Loucy (cell line): ENCODE results near the gene VANGL1.

Source experiments
- H2AFZ ChIP-seq: fragments of 200-600 bp; sonication (generic); 2 replicates; pipeline ENCODE4 v1.6.0; 2016; ENCODE audit warnings: antibody characterized with exemption, mild to moderate bottlenecking, low read length, moderate library complexity
- H3F3A ChIP-seq: fragments of 200-600 bp; 2 replicates; pipeline ENCODE4 v1.6.0; 2016; ENCODE audit warnings: antibody characterized with exemption, low read depth, mild to moderate bottlenecking
- H3K27me3 ChIP-seq: fragments of 200-600 bp; sonication (generic); 2 replicates; pipeline ENCODE4 v1.6.1; 2014; ENCODE audit warnings: low read length, mild to moderate bottlenecking; ENCODE audit not compliant: insufficient read depth, poor library complexity, severe bottlenecking
- H3K36me3 ChIP-seq: fragments of 200-600 bp; sonication (generic); 2 replicates; pipeline ENCODE4 v1.6.1; 2016; ENCODE audit warnings: low read length; ENCODE audit not compliant: insufficient read depth
- H3K4me1 ChIP-seq: fragments of 200-600 bp; sonication (generic); 2 replicates; pipeline ENCODE4 v1.5.1; 2014; ENCODE audit warnings: low read length, mild to moderate bottlenecking; ENCODE audit not compliant: insufficient read depth, poor library complexity, severe bottlenecking
- H3K4me2 ChIP-seq: fragments of 200-600 bp; sonication (generic); 2 replicates; pipeline ENCODE4 v1.6.0; 2014; ENCODE audit warnings: antibody characterized with exemption, low read length, low read depth, mild to moderate bottlenecking; ENCODE audit not compliant: poor library complexity, severe bottlenecking
- H3K4me3 ChIP-seq: fragments of 200-600 bp; sonication (generic); 2 replicates; pipeline ENCODE4 v1.5.1; 2014; ENCODE audit warnings: low read length, mild to moderate bottlenecking, mixed read lengths; ENCODE audit not compliant: poor library complexity, severe bottlenecking
- H3K79me2 ChIP-seq: fragments of 200-600 bp; sonication (generic); 2 replicates; pipeline ENCODE4 v1.6.1; 2014; ENCODE audit warnings: low read length; ENCODE audit not compliant: insufficient read depth
- H3K9ac ChIP-seq: fragments of 200-600 bp; sonication (generic); 2 replicates; pipeline ENCODE4 v1.6.0; 2014; ENCODE audit warnings: mild to moderate bottlenecking, low read depth, low read length, moderate library complexity; ENCODE audit not compliant: poor library complexity, severe bottlenecking
- H3K9me2 ChIP-seq: fragments of 200-600 bp; sonication (generic); replicated peaks from 2 replicates; pipeline ENCODE4 v1.6.1; 2016; ENCODE audit warnings: low read depth, low read length, mixed read lengths
- H3K9me3 ChIP-seq: fragments of 200-600 bp; sonication (generic); 2 replicates; pipeline ENCODE4 v1.6.1; 2014; ENCODE audit warnings: mild to moderate bottlenecking, antibody characterized with exemption, low read length, low read depth; ENCODE audit not compliant: insufficient read depth
- H4K20me1 ChIP-seq: fragments of 200-600 bp; sonication (generic); 2 replicates; pipeline ENCODE4 v1.6.0; 2014; ENCODE audit warnings: antibody characterized with exemption, low read length, mild to moderate bottlenecking; ENCODE audit not compliant: insufficient read depth, poor library complexity, severe bottlenecking
- EZH2phosphoT487 ChIP-seq: fragments of 200-600 bp; IDR thresholded peaks from 2 replicates; pipeline ENCODE4 v1.6.1; 2018; ENCODE audit warnings: antibody characterized with exemption, mild to moderate bottlenecking, moderate library complexity, borderline replicate concordance
- TF ChIP-seq, protein P1 (sequence below): fragments of 200-600 bp; sonication (generic); conservative IDR thresholded peaks from 2 replicates; pipeline ENCODE4 v1.5.1; 2014; ENCODE audit warnings: mild to moderate bottlenecking, antibody characterized with exemption, low read length

Gene VANGL1

GRCh38 chr1:115643666-115644065 lies 1.9 kb downstream of the VANGL1 start:
- Histone ChIP-seq H3K4me3 (peak overlapping the region; percentile 88), H3K9me2 (no peaks in the 10 kb centered on the region), H3K79me2 (peaks cover 58% of the 10 kb centered on the region), H3K4me2 (peak overlapping the region; percentile 98), H3F3A (0 out of 2 replicates have a peak, but pooled peaks cover 5% of the 10 kb centered on the region), H4K20me1 (peaks cover 24% of the 10 kb centered on the region), H3K36me3 (no peaks in the 10 kb centered on the region), H3K27me3 (no peaks in the 10 kb centered on the region), H3K9ac (peak overlapping the region; percentile 86), H3K4me1 (peaks cover 58% of the 10 kb centered on the region), H3K9me3 (no peaks in the 10 kb centered on the region; the same call in 1 of the 2 replicates), H2AFZ (no peak overlapping the region)
- no peak for TF ChIP-seq EZH2phosphoT487
- TF ChIP-seq, protein P1, sequence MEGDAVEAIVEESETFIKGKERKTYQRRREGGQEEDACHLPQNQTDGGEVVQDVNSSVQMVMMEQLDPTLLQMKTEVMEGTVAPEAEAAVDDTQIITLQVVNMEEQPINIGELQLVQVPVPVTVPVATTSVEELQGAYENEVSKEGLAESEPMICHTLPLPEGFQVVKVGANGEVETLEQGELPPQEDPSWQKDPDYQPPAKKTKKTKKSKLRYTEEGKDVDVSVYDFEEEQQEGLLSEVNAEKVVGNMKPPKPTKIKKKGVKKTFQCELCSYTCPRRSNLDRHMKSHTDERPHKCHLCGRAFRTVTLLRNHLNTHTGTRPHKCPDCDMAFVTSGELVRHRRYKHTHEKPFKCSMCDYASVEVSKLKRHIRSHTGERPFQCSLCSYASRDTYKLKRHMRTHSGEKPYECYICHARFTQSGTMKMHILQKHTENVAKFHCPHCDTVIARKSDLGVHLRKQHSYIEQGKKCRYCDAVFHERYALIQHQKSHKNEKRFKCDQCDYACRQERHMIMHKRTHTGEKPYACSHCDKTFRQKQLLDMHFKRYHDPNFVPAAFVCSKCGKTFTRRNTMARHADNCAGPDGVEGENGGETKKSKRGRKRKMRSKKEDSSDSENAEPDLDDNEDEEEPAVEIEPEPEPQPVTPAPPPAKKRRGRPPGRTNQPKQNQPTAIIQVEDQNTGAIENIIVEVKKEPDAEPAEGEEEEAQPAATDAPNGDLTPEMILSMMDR, result no peak

GRCh38 chr1:115644109-115644508 lies 2.3 kb downstream of the VANGL1 start:
- Histone ChIP-seq H2AFZ (no peak overlapping the region), H3K9ac (peak overlapping the region; percentile 86), H3K4me2 (peak overlapping the region; percentile 98), H3K79me2 (peaks cover 63% of the 10 kb centered on the region), H3K4me1 (peaks cover 62% of the 10 kb centered on the region), H3K27me3 (no peaks in the 10 kb centered on the region), H3K9me3 (no peaks in the 10 kb centered on the region; the same call in 1 of the 2 replicates), H3F3A (0 out of 2 replicates have a peak, but pooled peaks cover 5% of the 10 kb centered on the region), H4K20me1 (peaks cover 26% of the 10 kb centered on the region), H3K4me3 (peak overlapping the region; percentile 88), H3K9me2 (no peaks in the 10 kb centered on the region), H3K36me3 (no peaks in the 10 kb centered on the region)
- TF ChIP-seq, protein P1, result no peak
- no peak for TF ChIP-seq EZH2phosphoT487

GRCh38 chr1:115647047-115647446 lies 5.3 kb downstream of the VANGL1 start:
- H3K9me2 ChIP-seq, result no peaks in the 10 kb centered on the region
- H3F3A ChIP-seq, result 0 out of 2 replicates have a peak, but pooled peaks cover 5% of the 10 kb centered on the region
- H3K9ac ChIP-seq, result peak overlapping the region; percentile 86
- H3K79me2 ChIP-seq, result peaks cover 92% of the 10 kb centered on the region
- H4K20me1 ChIP-seq, result peaks cover 38% of the 10 kb centered on the region
- H3K4me2 ChIP-seq, result peak overlapping the region; percentile 98
- H3K4me3 ChIP-seq, result peak overlapping the region; percentile 88
- H3K36me3 ChIP-seq, result peaks cover 13% of the 10 kb centered on the region
- TF ChIP-seq, protein P1, result no peak
- no peak for TF ChIP-seq EZH2phosphoT487
- no peak overlapping the region for H2AFZ ChIP-seq
- H3K9me3 ChIP-seq, result no peaks in the 10 kb centered on the region
- peaks cover 85% of the 10 kb centered on the region for H3K4me1 ChIP-seq
- H3K27me3 ChIP-seq, result no peaks in the 10 kb centered on the region
